Neural cell (in vitro differentiated cells): ENCODE data around the gene PLA2G2C. TPM values are rescaled to one million over a fixed set of nuclear protein-coding genes. Genes with fewer than 3 reads are reported as not detected.

Experiments
- H2AFZ ChIP-seq: fragments of 200-600, 300-800 bp; sonication (generic), shearing (Covaris generic); 2 replicates; pipeline ENCODE4 v1.6.0; 2014; ENCODE audit warnings: low read depth, mild to moderate bottlenecking, antibody characterized with exemption, low read length, moderate library complexity
- H3F3A ChIP-seq: fragments of 200-600 bp; shearing (Covaris generic); 2 replicates; pipeline ENCODE4 v1.6.1; 2016; ENCODE audit warnings: mild to moderate bottlenecking, moderate library complexity, mixed read lengths, antibody characterized with exemption, low read length; ENCODE audit not compliant: insufficient read depth, poor library complexity, severe bottlenecking
- H3K27ac ChIP-seq: fragments of 200-600, 300-800 bp; sonication (generic), shearing (Covaris generic); 2 replicates; pipeline ENCODE4 v1.5.1; 2014; ENCODE audit warnings: mild to moderate bottlenecking, low read length, moderate library complexity
- H3K27me3 ChIP-seq: fragments of 300-800, 200-600 bp; sonication (generic), shearing (Covaris generic); 2 replicates; pipeline ENCODE4 v1.6.0; 2014; ENCODE audit warnings: mild to moderate bottlenecking, low read depth, low read length, moderate library complexity; ENCODE audit not compliant: insufficient read depth
- H3K36me3 ChIP-seq: fragments of 300-800, 200-600 bp; sonication (generic), shearing (Covaris generic); 2 replicates; pipeline ENCODE4 v1.5.1; 2014; ENCODE audit warnings: mild to moderate bottlenecking, antibody characterized with exemption, low read length, moderate library complexity; ENCODE audit not compliant: insufficient read depth
- H3K4me2 ChIP-seq: fragments of 300-800, 200-600 bp; sonication (generic), shearing (Covaris generic); 2 replicates; pipeline ENCODE4 v1.6.0; 2014; ENCODE audit warnings: mild to moderate bottlenecking, low read length
- H3K4me3 ChIP-seq: fragments of 300-800, 200-600 bp; sonication (generic), shearing (Covaris generic); 2 replicates; pipeline ENCODE4 v1.5.1; 2014; ENCODE audit warnings: mild to moderate bottlenecking, low read length, moderate library complexity
- H3K79me2 ChIP-seq: fragments of 200-600 bp; shearing (Covaris generic); replicated peaks from 2 replicates; pipeline ENCODE4 v1.6.0; 2014; ENCODE audit warnings: mild to moderate bottlenecking, low read length, moderate library complexity; ENCODE audit not compliant: insufficient read depth
- H3K9ac ChIP-seq: fragments of 300-800, 200-600 bp; sonication (generic), shearing (Covaris generic); 2 replicates; pipeline ENCODE4 v1.6.1; 2016; ENCODE audit warnings: mild to moderate bottlenecking, low read length, mixed read lengths
- H3K9me2 ChIP-seq: fragments of 200-600 bp; shearing (Covaris generic); 2 replicates; pipeline ENCODE4 v1.6.1; 2016; ENCODE audit warnings: mild to moderate bottlenecking, low read length, mixed read lengths; ENCODE audit not compliant: insufficient read depth
- H3K9me3 ChIP-seq: fragments of 200-600, 300-800 bp; sonication (generic), shearing (Covaris generic); 2 replicates; pipeline ENCODE4 v1.6.1; 2016; ENCODE audit warnings: mild to moderate bottlenecking, mixed run types, low read length, moderate library complexity, mixed read lengths
- H4K20me1 ChIP-seq: fragments of 200-600 bp; shearing (Covaris generic); 2 replicates; pipeline ENCODE4 v1.6.1; 2016; ENCODE audit warnings: mild to moderate bottlenecking, mixed run types; ENCODE audit not compliant: insufficient read depth
- CTCF ChIP-seq: fragments of 450-650 bp; IDR thresholded peaks from 2 replicates; pipeline ENCODE4 v1.5.1; 2014; ENCODE audit warnings: antibody characterized with exemption, mild to moderate bottlenecking, moderate library complexity; ENCODE audit not compliant: poor library complexity, severe bottlenecking
- EP300 ChIP-seq: fragments of 450-650 bp; conservative IDR thresholded peaks from 2 replicates; pipeline ENCODE4 v1.6.1; 2014; ENCODE audit warnings: antibody characterized with exemption, mild to moderate bottlenecking, moderate library complexity; ENCODE audit not compliant: poor library complexity, severe bottlenecking
- EZH2 ChIP-seq: fragments of 200-600, 300-800 bp; shearing (Covaris generic), sonication (generic); IDR thresholded peaks from 2 replicates; pipeline ENCODE4 v1.6.1; 2014; ENCODE audit warnings: antibody characterized with exemption, low read length, borderline replicate concordance, mild to moderate bottlenecking; ENCODE audit not compliant: insufficient read depth, poor library complexity, severe bottlenecking
- MXI1 ChIP-seq: fragments of 450-650 bp; conservative IDR thresholded peaks from 2 replicates; pipeline ENCODE4 v1.6.1; 2014; ENCODE audit warnings: antibody characterized with exemption, mild to moderate bottlenecking; ENCODE audit not compliant: poor library complexity, severe bottlenecking
- POLR2AphosphoS5 ChIP-seq: IDR thresholded peaks from 2 replicates; pipeline ENCODE4 v1.6.1; 2012
- RAD21 ChIP-seq: fragments of 450-650 bp; conservative IDR thresholded peaks from 2 replicates; pipeline ENCODE4 v1.6.1; 2014; ENCODE audit warnings: antibody characterized with exemption, mild to moderate bottlenecking, moderate library complexity
- REST ChIP-seq: IDR thresholded peaks from 2 replicates; pipeline ENCODE4 v1.6.1; 2012; ENCODE audit warnings: borderline replicate concordance
- SMC3 ChIP-seq: fragments of 450-650 bp; conservative IDR thresholded peaks from 2 replicates; pipeline ENCODE4 v1.6.1; 2014; ENCODE audit warnings: antibody characterized with exemption, mild to moderate bottlenecking, moderate library complexity; ENCODE audit not compliant: poor library complexity
- TAF1 ChIP-seq: IDR thresholded peaks from 2 replicates; pipeline ENCODE4 v1.6.1; 2012; ENCODE audit warnings: low read depth
- polyA plus RNA-seq: library from polyadenylated mRNA; depleted of rRNA; stranded (reverse); fragments of >200 nt; gene quantifications from 2 replicates; pipeline ENCODE4 v1.2.3, GENCODE V29; 2014

Gene PLA2G2C
- polyA plus RNA-seq, 1 donor from 2014 or later: not detected

- H3K27ac ChIP-seq: no peak overlapping the region
- H3K36me3 ChIP-seq: no peaks in the 10 kb centered on the region
- H3K9me3 ChIP-seq: no peaks in the 10 kb centered on the region
- H4K20me1 ChIP-seq: no peaks in the 10 kb centered on the region
- no peak overlapping the region for H3K4me2 ChIP-seq
- H3K9ac ChIP-seq: no peak overlapping the region
- no peak for TF ChIP-seq CTCF
- no peak for TF ChIP-seq EZH2
- no peak for TF ChIP-seq RAD21
- no peak for TF ChIP-seq SMC3
- TF ChIP-seq MXI1: no peak
- no peak for TF ChIP-seq POLR2AphosphoS5
- no peak for TF ChIP-seq REST
- TF ChIP-seq EP300: no peak
- H3K9me2 ChIP-seq: no peaks in the 10 kb centered on the region
- H3K79me2 ChIP-seq: no peaks in the 10 kb centered on the region
- no peak overlapping the region for H2AFZ ChIP-seq
- no peaks in the 10 kb centered on the region for H3K27me3 ChIP-seq
- H3F3A ChIP-seq: no peaks in the 10 kb centered on the region
- H3K4me3 ChIP-seq: no peak overlapping the region
Measured at GRCh38 chr1:20126041-20126805, 60.1 kb downstream of the PLA2G2C start.

- TF ChIP-seq MXI1 (no peak), SMC3 (no peak), RAD21 (no peak), EZH2 (no peak), TAF1 (no peak), POLR2AphosphoS5 (no peak), EP300 (no peak), REST (no peak), CTCF (no peak)
- Histone ChIP-seq H3K27me3 (no peaks in the 10 kb centered on the region), H3F3A (no peaks in the 10 kb centered on the region), H3K4me3 (no peak overlapping the region), H3K27ac (no peak overlapping the region), H3K79me2 (no peaks in the 10 kb centered on the region), H3K4me2 (no peak overlapping the region), H4K20me1 (no peaks in the 10 kb centered on the region), H3K9me3 (no peaks in the 10 kb centered on the region), H3K9ac (no peak overlapping the region), H3K36me3 (no peaks in the 10 kb centered on the region), H2AFZ (no peak overlapping the region), H3K9me2 (no peaks in the 10 kb centered on the region)
Measured at GRCh38 chr1:20125100-20125499, 61.2 kb downstream of the PLA2G2C start.
